Endothelial cell of umbilical vein (primary cell): ENCODE results near the gene BRD3. TPM values are rescaled to one million over a fixed set of nuclear protein-coding genes. Genes with fewer than 3 reads are reported as not detected.

Experiments used
- BruUV-seq: library from RNA; stranded (reverse); fragments of 400-500 nt; replicated peaks from 2 replicates; lab custom pipeline; 2021; lab: Mats Ljungman, UMichigan
- CTCF ChIA-PET: fragments of 300-600, 350-600 bp; sonication (Branson Sonifier 250); formaldehyde crosslinking; loops from one replicate; lab custom pipeline; 2021; ENCODE audit warnings: antibody characterized with exemption, inconsistent platforms; lab: Charles Lee
- POLR2A ChIA-PET: fragments of 300-600, 350-600 bp; sonication (Branson Sonifier 250); formaldehyde crosslinking; loops from one replicate; lab custom pipeline; 2021; ENCODE audit warnings: antibody characterized with exemption, inconsistent platforms; lab: Charles Lee
- DNase-seq: peaks from one replicate; pipeline ENCODE4 v3.0.0-alpha.2; 2011; ENCODE audit warnings: low read depth, low spot score
- FAIRE-seq: peaks from 2 replicates; lab custom pipeline; 2011; peaks lifted over from hg19 to GRCh38; lab: Jason Lieb, UNC
- H2AFZ ChIP-seq: 2 replicates; pipeline ENCODE4 v1.6.0; 2012; ENCODE audit warnings: low read depth, low read length, control low read depth, inconsistent platforms
- H3K27ac ChIP-seq: 2 replicates; pipeline ENCODE4 v1.5.1; 2011; ENCODE audit warnings: low read depth, mild to moderate bottlenecking, control low read depth, low read length, moderate library complexity; ENCODE audit not compliant: insufficient read depth
- H3K27me3 ChIP-seq, 2 experiments: 2 replicates each; pipeline versions ENCODE4 v1.6.0 to v1.6.1; 2011; ENCODE audit warnings: low read length in 2 of 2, mixed read lengths in 1 of 2; ENCODE audit not compliant: control insufficient read depth in 2 of 2, insufficient read depth in 2 of 2
- H3K36me3 ChIP-seq, 2 experiments: 2 replicates in 1 of 2; 3 replicates in 1 of 2; pipeline ENCODE4 v1.5.1; 2011; ENCODE audit warnings: low read length in 2 of 2, mild to moderate bottlenecking in 1 of 2, moderate library complexity in 1 of 2; ENCODE audit not compliant: control insufficient read depth in 2 of 2, insufficient read depth in 2 of 2; ENCODE audit errors: extremely low read depth in 1 of 2
- H3K4me1 ChIP-seq: 3 replicates; pipeline ENCODE4 v1.5.1; 2011; ENCODE audit warnings: mild to moderate bottlenecking, low read length; ENCODE audit not compliant: control insufficient read depth, insufficient read depth; ENCODE audit errors: extremely low read depth
- H3K4me2 ChIP-seq: 2 replicates; pipeline ENCODE4 v1.6.1; 2011; ENCODE audit warnings: low read length, control low read depth, mixed read lengths; ENCODE audit not compliant: insufficient read depth
- H3K4me3 ChIP-seq, 3 experiments: fragments of 200-600 bp in 1 of 3; sonication (generic), shearing (Covaris generic) in 1 of 3; replicated peaks in 1 of 3; 2 replicates each; pipeline ENCODE4 v1.5.1; 2011 to 2016; ENCODE audit warnings: control low read depth in 3 of 3, low read length in 3 of 3, mild to moderate bottlenecking in 2 of 3, inconsistent platforms in 1 of 3, low read depth in 1 of 3, moderate library complexity in 1 of 3; ENCODE audit not compliant: insufficient read depth in 1 of 3
- H3K79me2 ChIP-seq: 2 replicates; pipeline ENCODE4 v1.6.0; 2012; ENCODE audit warnings: low read length, inconsistent platforms; ENCODE audit not compliant: control insufficient read depth, insufficient read depth
- H3K9ac ChIP-seq: replicated peaks from 2 replicates; pipeline ENCODE3; 2011; ENCODE audit warnings: low read length, control low read depth; ENCODE audit not compliant: insufficient read depth; ENCODE audit errors: extremely low read depth
- H3K9me1 ChIP-seq: replicated peaks from 3 replicates; pipeline ENCODE4 v1.6.0; 2011; ENCODE audit warnings: mild to moderate bottlenecking, low read length; ENCODE audit not compliant: control insufficient read depth, insufficient read depth; ENCODE audit errors: extremely low read depth
- H3K9me3 ChIP-seq: replicated peaks from 2 replicates; pipeline ENCODE4 v1.5.1; 2012; ENCODE audit warnings: low read length, inconsistent platforms; ENCODE audit not compliant: control insufficient read depth, insufficient read depth
- H4K20me1 ChIP-seq: replicated peaks from 2 replicates; pipeline ENCODE3; 2011; ENCODE audit warnings: mild to moderate bottlenecking, low read length; ENCODE audit not compliant: control insufficient read depth, insufficient read depth; ENCODE audit errors: extremely low read depth
- CTCF ChIP-seq, 2 donors: IDR thresholded peaks; 1 replicate in 1 of 2; 2 replicates in 1 of 2; pipeline ENCODE4 v1.5.1; 2011; ENCODE audit warnings: low read length in 2 of 2, mild to moderate bottlenecking in 2 of 2, moderate library complexity in 2 of 2, control low read depth in 1 of 2, inconsistent platforms in 1 of 2, low read depth in 1 of 2; ENCODE audit not compliant: insufficient read depth in 1 of 2; ENCODE audit errors: extremely low read depth in 1 of 2
- EZH2 ChIP-seq: IDR thresholded peaks from 2 replicates; pipeline ENCODE4 v1.6.1; 2012; ENCODE audit warnings: borderline replicate concordance, low read depth, mild to moderate bottlenecking, moderate library complexity, low read length, inconsistent platforms; ENCODE audit not compliant: severe bottlenecking
- FOS ChIP-seq: IDR thresholded peaks from 2 replicates; pipeline ENCODE4 v1.6.1; 2011; ENCODE audit warnings: mild to moderate bottlenecking, low read length, moderate library complexity, borderline replicate concordance; ENCODE audit not compliant: insufficient read depth
- GATA2 ChIP-seq: IDR thresholded peaks from 2 replicates; pipeline ENCODE4 v1.7.0; 2011; ENCODE audit warnings: low read depth, mild to moderate bottlenecking, moderate library complexity, mixed read lengths, low read length; ENCODE audit not compliant: insufficient read length, insufficient read depth
- JUN ChIP-seq: IDR thresholded peaks from 2 replicates; pipeline ENCODE4 v1.6.1; 2011; ENCODE audit warnings: borderline replicate concordance, low read depth; ENCODE audit not compliant: insufficient read length, insufficient read depth
- MYC ChIP-seq: IDR thresholded peaks from one replicate; pipeline ENCODE4 v1.6.1; 2011; ENCODE audit warnings: mild to moderate bottlenecking, low read depth, low read length
- POLR2A ChIP-seq: IDR thresholded peaks from 2 replicates; pipeline ENCODE4 v1.6.1; 2012; ENCODE audit warnings: low read depth, mild to moderate bottlenecking, control low read depth, low read length
- POLR2AphosphoS5 ChIP-seq: IDR thresholded peaks from 2 replicates; pipeline ENCODE4 v1.6.1; 2012; ENCODE audit warnings: low read depth, mild to moderate bottlenecking, control low read depth, low read length, moderate library complexity; ENCODE audit not compliant: insufficient read depth
- dilution Hi-C: fragments of 300-500 bp; cut with MboI; formaldehyde crosslinking; loops from one replicate; pipeline ENCODE4 v1.15.0; 2019; ENCODE audit warnings: low sequenced_read_pairs; ENCODE audit not compliant: extremely low pct_ligation_motif_present
- intact Hi-C: fragments of 100-400 bp; cut with micrococcal nuclease; formaldehyde crosslinking; loops from one replicate; pipeline ENCODE4 v1.10.0; 2022
- polyA plus RNA-seq, 4 experiments: library from polyadenylated mRNA; depleted of rRNA in 3 of 4; stranded (reverse) in 3 of 4; unstranded in 1 of 4; fragments of >200 nt; gene quantifications; 2 replicates each; pipeline versions ENCODE4 v1.2.1 to v1.2.3, GENCODE V29; 2011 to 2012; ENCODE audit warnings: missing spikeins in 1 of 4
- total RNA-seq: library from RNA; stranded (reverse); gene quantifications from 2 replicates; pipeline ENCODE4 v1.2.3, GENCODE V29; 2021
- TF ChIP-seq, protein P1 (sequence below): IDR thresholded peaks from 2 replicates; pipeline ENCODE4 v1.6.1; 2011; ENCODE audit not compliant: insufficient read depth, insufficient read length

Gene BRD3
- total and polyA plus RNA-seq, 2 donors (not counting 3 experiments of a cell fraction or from before 2014, with no cell fraction given), result 10.5 to 47.1 TPM

DNA sequence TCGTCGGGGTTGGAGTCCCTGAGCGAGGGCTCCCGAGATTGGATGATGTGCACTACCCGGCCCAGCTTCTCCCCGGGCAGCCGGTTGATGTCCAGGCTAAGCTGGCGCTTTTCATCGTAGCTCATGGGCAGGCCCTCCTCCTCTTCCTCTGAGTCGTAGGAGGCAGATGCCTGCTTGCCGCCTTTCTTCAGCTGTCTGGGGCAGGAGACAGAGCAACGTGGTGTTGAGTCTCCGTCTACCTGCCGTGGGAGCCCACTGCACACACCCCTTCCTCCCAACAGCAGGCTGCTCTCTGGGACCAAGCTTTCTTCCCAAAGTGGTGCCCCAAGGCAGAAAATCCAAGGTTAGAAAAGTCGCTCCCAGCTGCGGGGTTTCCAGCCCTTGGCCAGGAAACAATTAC is 31.7 kb downstream of the BRD3 start:
- Histone ChIP-seq H3K4me3 (no peak overlapping the region), H2AFZ (no peak overlapping the region), H3K4me2 (no peak overlapping the region), H3K79me2 (no peaks in the 10 kb centered on the region), H3K27me3 (no peaks in the 10 kb centered on the region), H3K27ac (no peak overlapping the region), H3K4me1 (no peaks in the 10 kb centered on the region), H3K9me1 (no peaks in the 10 kb centered on the region), H3K9ac (no peak overlapping the region), H3K36me3 (peaks cover 12 to 53% of the 10 kb centered on the region in 2 experiments), H4K20me1 (no peaks in the 10 kb centered on the region), H3K9me3 (no peaks in the 10 kb centered on the region)
- FAIRE-seq, result no peak
- TF ChIP-seq CTCF (IDR thresholded peaks at IDR 0.05; ENCODE audit: extremely low read depth in 1 of 2, insufficient read depth in 1 of 2, low read depth in 1 of 2, low read length in 2 of 2), result no peak
- no peak for TF ChIP-seq JUN
- TF ChIP-seq MYC, result no peak
- TF ChIP-seq, protein P1, sequence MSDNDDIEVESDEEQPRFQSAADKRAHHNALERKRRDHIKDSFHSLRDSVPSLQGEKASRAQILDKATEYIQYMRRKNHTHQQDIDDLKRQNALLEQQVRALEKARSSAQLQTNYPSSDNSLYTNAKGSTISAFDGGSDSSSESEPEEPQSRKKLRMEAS, result no peak
- no peak for TF ChIP-seq GATA2
- no peak for TF ChIP-seq POLR2A
- no peak for TF ChIP-seq POLR2AphosphoS5
- TF ChIP-seq EZH2, result no peak
- no peak for TF ChIP-seq FOS
- dilution Hi-C loops (no loop called here), intact Hi-C loops (no loop called here)
- DNase-seq, result no peak
- ChIA-PET CTCF (no interaction called here), POLR2A (no interaction called here)
- BruUV-seq, result no TSS peak
